ENCODE data around the gene ANO9.

- TF ChIP-seq CTCF (conservative IDR thresholded peaks at IDR 0.05 in 1 of 2, IDR thresholded peaks at IDR 0.05 in 1 of 2; ENCODE audit: low read depth in 1 of 2, low read length in 2 of 2) (no peak), EZH2 (IDR thresholded peaks at IDR 0.05; ENCODE audit: low read length, missing control alignments) (no peak)
These were observed 61.7 kb downstream of the ANO9 start for GRCh38 chr11:380095-380480.

All from fibroblast of lung (primary cell).